Smooth muscle cell (in vitro differentiated cells): ENCODE data around the gene ICOS. TPM values are rescaled to one million over a fixed set of nuclear protein-coding genes. Genes with fewer than 3 reads are reported as not detected.

Experiments used
- DNase-seq: peaks from one replicate; lab custom pipeline; 2025; ENCODE audit not compliant: unreplicated experiment; lab: John Stamatoyannopoulos, UW
- H2AFZ ChIP-seq: fragments of 200-600 bp; sonication (generic); 2 replicates; pipeline ENCODE4 v1.6.0; 2016; ENCODE audit warnings: antibody characterized with exemption, low read depth, mild to moderate bottlenecking
- H3F3A ChIP-seq: fragments of 200-600 bp; sonication (generic); 2 replicates; pipeline ENCODE4 v1.6.0; 2017; ENCODE audit warnings: antibody characterized with exemption, low read depth
- H3K27ac ChIP-seq: fragments of 200-600 bp; sonication (generic); 2 replicates; pipeline ENCODE4 v1.5.1; 2016; ENCODE audit warnings: low read depth, mild to moderate bottlenecking
- H3K27me3 ChIP-seq: fragments of 200-600 bp; sonication (generic); 2 replicates; pipeline ENCODE4 v1.6.1; 2016; ENCODE audit warnings: low read depth, mild to moderate bottlenecking
- H3K36me3 ChIP-seq: fragments of 200-600 bp; sonication (generic); 2 replicates; pipeline ENCODE4 v1.5.1; 2016; ENCODE audit warnings: low read depth
- H3K4me1 ChIP-seq: fragments of 200-600 bp; sonication (generic); 2 replicates; pipeline ENCODE4 v1.5.1; 2016; ENCODE audit warnings: low read depth
- H3K4me2 ChIP-seq: fragments of 200-600 bp; sonication (generic); 2 replicates; pipeline ENCODE4 v1.6.0; 2016; ENCODE audit warnings: mild to moderate bottlenecking
- H3K4me3 ChIP-seq: fragments of 200-600 bp; sonication (generic); 2 replicates; pipeline ENCODE4 v1.5.1; 2016; ENCODE audit warnings: mild to moderate bottlenecking
- H3K79me2 ChIP-seq: fragments of 200-600 bp; sonication (generic); 2 replicates; pipeline ENCODE4 v1.6.0; 2016; ENCODE audit warnings: low read depth, mild to moderate bottlenecking
- H3K9ac ChIP-seq: fragments of 200-600 bp; sonication (generic); 2 replicates; pipeline ENCODE4 v1.6.0; 2016; ENCODE audit warnings: low read depth
- H3K9me3 ChIP-seq: fragments of 200-600 bp; sonication (generic); replicated peaks from 2 replicates; pipeline ENCODE4 v1.5.1; 2016; ENCODE audit warnings: low read depth
- H4K20me1 ChIP-seq: fragments of 200-600 bp; sonication (generic); 2 replicates; pipeline ENCODE4 v1.6.0; 2016; ENCODE audit warnings: low read depth
- WGBS: methylation state at CpG from one replicate; pipeline ENCODE4 v1.1.7; 2016; ENCODE audit warnings: low lambda C conversion rate; 5-methylcytosine and 5-hydroxymethylcytosine counted together
- polyA plus RNA-seq: library from polyadenylated mRNA; unstranded; fragments of >200 nt; fragmentation: Nextera tagmentation; extraction: Ambion mirVana; gene quantifications from 2 replicates; pipeline ENCODE4 v1.2.1, GENCODE V29; 2016
- total RNA-seq: library from RNA; depleted of rRNA; stranded (reverse); fragments of >200 nt; gene quantifications from 2 replicates; pipeline ENCODE4 v1.2.3, GENCODE V29; 2014
- TF ChIP-seq, protein P1 (sequence below): fragments of 200-600 bp; sonication (generic); IDR thresholded peaks from 2 replicates; pipeline ENCODE4 v1.5.1; 2017; ENCODE audit warnings: borderline replicate concordance, mild to moderate bottlenecking, antibody characterized with exemption; ENCODE audit not compliant: insufficient read depth, poor library complexity, severe bottlenecking

The ICOS gene
- total and polyA plus RNA-seq, 2 experiments from 2014 or later, result not detected

- H3K27ac ChIP-seq, result no peak overlapping the region
- WGBS, result 86% methylated on average over 2 of the region's 2 CpGs
- H3K4me3 ChIP-seq, result no peak overlapping the region
- H3K9ac ChIP-seq, result no peak overlapping the region
- TF ChIP-seq, protein P1, sequence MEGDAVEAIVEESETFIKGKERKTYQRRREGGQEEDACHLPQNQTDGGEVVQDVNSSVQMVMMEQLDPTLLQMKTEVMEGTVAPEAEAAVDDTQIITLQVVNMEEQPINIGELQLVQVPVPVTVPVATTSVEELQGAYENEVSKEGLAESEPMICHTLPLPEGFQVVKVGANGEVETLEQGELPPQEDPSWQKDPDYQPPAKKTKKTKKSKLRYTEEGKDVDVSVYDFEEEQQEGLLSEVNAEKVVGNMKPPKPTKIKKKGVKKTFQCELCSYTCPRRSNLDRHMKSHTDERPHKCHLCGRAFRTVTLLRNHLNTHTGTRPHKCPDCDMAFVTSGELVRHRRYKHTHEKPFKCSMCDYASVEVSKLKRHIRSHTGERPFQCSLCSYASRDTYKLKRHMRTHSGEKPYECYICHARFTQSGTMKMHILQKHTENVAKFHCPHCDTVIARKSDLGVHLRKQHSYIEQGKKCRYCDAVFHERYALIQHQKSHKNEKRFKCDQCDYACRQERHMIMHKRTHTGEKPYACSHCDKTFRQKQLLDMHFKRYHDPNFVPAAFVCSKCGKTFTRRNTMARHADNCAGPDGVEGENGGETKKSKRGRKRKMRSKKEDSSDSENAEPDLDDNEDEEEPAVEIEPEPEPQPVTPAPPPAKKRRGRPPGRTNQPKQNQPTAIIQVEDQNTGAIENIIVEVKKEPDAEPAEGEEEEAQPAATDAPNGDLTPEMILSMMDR, result no peak
- no peaks in the 10 kb centered on the region for H3K9me3 ChIP-seq
- no peak overlapping the region for H3K4me2 ChIP-seq
- no peaks in the 10 kb centered on the region for H3F3A ChIP-seq
- H3K4me1 ChIP-seq, result no peaks in the 10 kb centered on the region
- peaks cover 6% of the 10 kb centered on the region for H3K27me3 ChIP-seq
- no peaks in the 10 kb centered on the region for H4K20me1 ChIP-seq
- no peak overlapping the region for H2AFZ ChIP-seq
- DNase-seq, result no peak
- H3K79me2 ChIP-seq, result no peaks in the 10 kb centered on the region
- no peaks in the 10 kb centered on the region for H3K36me3 ChIP-seq
Measured at GRCh38 chr2:203973000-203973399, 36.4 kb downstream of the ICOS start.

- Histone ChIP-seq H3K27ac (no peak overlapping the region), H4K20me1 (no peaks in the 10 kb centered on the region), H3K4me2 (no peak overlapping the region), H3F3A (no peaks in the 10 kb centered on the region), H3K36me3 (no peaks in the 10 kb centered on the region), H3K9me3 (no peaks in the 10 kb centered on the region), H2AFZ (no peak overlapping the region), H3K9ac (no peak overlapping the region), H3K4me1 (no peaks in the 10 kb centered on the region), H3K4me3 (no peak overlapping the region), H3K27me3 (peaks cover 6% of the 10 kb centered on the region), H3K79me2 (no peaks in the 10 kb centered on the region)
- WGBS, result 83% methylated on average over 3 of the region's 3 CpGs
- DNase-seq, result no peak
- TF ChIP-seq, protein P1, result no peak
Measured at GRCh38 chr2:203973676-203974075, 37.1 kb downstream of the ICOS start.

- Histone ChIP-seq H3K36me3 (no peaks in the 10 kb centered on the region), H3F3A (no peaks in the 10 kb centered on the region), H3K4me2 (no peak overlapping the region), H3K27ac (no peak overlapping the region), H3K4me3 (no peak overlapping the region), H3K27me3 (peaks cover 6% of the 10 kb centered on the region), H3K9me3 (no peaks in the 10 kb centered on the region), H3K79me2 (no peaks in the 10 kb centered on the region), H3K9ac (no peak overlapping the region), H2AFZ (no peak overlapping the region), H3K4me1 (no peaks in the 10 kb centered on the region), H4K20me1 (no peaks in the 10 kb centered on the region)
- 88% methylated on average over 2 of the region's 2 CpGs for WGBS
- TF ChIP-seq, protein P1, result no peak
- no peak for DNase-seq
Measured at GRCh38 chr2:203975912-203976311, 39.3 kb downstream of the ICOS start.

- 89% methylated on average over 3 of the region's 3 CpGs for WGBS
- no peaks in the 10 kb centered on the region for H3K36me3 ChIP-seq
- H2AFZ ChIP-seq, result no peak overlapping the region
- no peaks in the 10 kb centered on the region for H3K79me2 ChIP-seq
- no peaks in the 10 kb centered on the region for H3K4me1 ChIP-seq
- H3K27ac ChIP-seq, result no peak overlapping the region
- no peak overlapping the region for H3K4me3 ChIP-seq
- no peaks in the 10 kb centered on the region for H3F3A ChIP-seq
- DNase-seq, result no peak
- no peaks in the 10 kb centered on the region for H3K27me3 ChIP-seq
- no peaks in the 10 kb centered on the region for H4K20me1 ChIP-seq
- no peak overlapping the region for H3K9ac ChIP-seq
- no peaks in the 10 kb centered on the region for H3K9me3 ChIP-seq
- no peak overlapping the region for H3K4me2 ChIP-seq
- TF ChIP-seq, protein P1, result no peak
Measured at GRCh38 chr2:203982276-203982675, 45.7 kb downstream of the ICOS start.
